ENCODE measurements around the gene ALK. TPM values are rescaled to one million over a fixed set of nuclear protein-coding genes. Genes with fewer than 3 reads are reported as not detected.

The ALK gene
- total RNA-seq, 1 experiment from 2014 or later, result not detected

DNA sequence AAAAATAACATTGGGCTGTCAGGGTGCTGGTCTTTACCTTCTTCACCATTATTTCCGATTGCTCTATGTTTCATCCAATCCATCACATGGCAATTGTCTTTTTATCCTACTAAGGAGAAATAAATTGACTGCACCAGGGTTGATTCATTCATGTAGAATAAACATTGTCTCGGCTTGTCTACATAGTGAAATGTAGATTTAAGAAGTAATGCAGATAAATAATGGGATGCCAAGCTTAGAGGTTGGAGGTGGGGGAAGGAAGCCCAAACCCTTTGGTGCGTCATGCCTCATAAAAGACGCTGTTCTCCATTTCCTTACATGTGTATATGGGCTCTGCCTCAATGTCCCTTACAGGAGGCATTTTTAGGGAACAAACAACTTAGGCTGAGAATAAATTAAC is 117.8 kb downstream of the ALK start:
- no peak overlapping the region for H2BK5ac ChIP-seq (ENCODE audit: insufficient read length, low read length)
- H3K27ac ChIP-seq (ENCODE audit: insufficient read length, low read depth, low read length), result no peak overlapping the region
- H2AFZ ChIP-seq (ENCODE audit: low read length), result no peak overlapping the region
- H3K4me2 ChIP-seq (ENCODE audit: insufficient read depth, insufficient read length, low read length), result no peak overlapping the region
- H3K79me2 ChIP-seq (ENCODE audit: insufficient read depth, low read length), result no peaks in the 10 kb centered on the region
- H3K9me3 Mint-ChIP-seq, result peaks cover 2 to 4% of the 10 kb centered on the region in 2 experiments; a peak in 2 of 5 replicates
- no peak overlapping the region for H3K18ac ChIP-seq (ENCODE audit: insufficient read length, low read depth, low read length)
- H4K91ac ChIP-seq (ENCODE audit: insufficient read length, low read depth, low read length), result no peak overlapping the region
- no peaks in the 10 kb centered on the region for H3K4me1 ChIP-seq (ENCODE audit: insufficient read depth, low read length)
- H3K79me1 ChIP-seq (ENCODE audit: insufficient read depth, low read depth, low read length, poor library complexity, severe bottlenecking), result no peaks in the 10 kb centered on the region
- no peak overlapping the region for H2BK12ac ChIP-seq (ENCODE audit: insufficient read length, low read depth, low read length)
- no peak overlapping the region for H2AK5ac ChIP-seq (ENCODE audit: insufficient read length, low read length)
- no peaks in the 10 kb centered on the region for H3K27me3 ChIP-seq (ENCODE audit: insufficient read depth, low read length)
- no peak overlapping the region for H3K4me3 Mint-ChIP-seq
- H2BK15ac ChIP-seq (ENCODE audit: low read depth, low read length), result no peak overlapping the region
- no peak overlapping the region for H4K5ac ChIP-seq (ENCODE audit: insufficient read length, low read depth, low read length)
- DNase-seq, result no peak
- H3K14ac ChIP-seq (ENCODE audit: insufficient read depth, low read length), result no peak overlapping the region
- H3K4ac ChIP-seq (ENCODE audit: low read depth, low read length), result no peak overlapping the region
- peaks cover 8% of the 10 kb centered on the region in 2 experiments for H3K4me1 Mint-ChIP-seq
- H3T11ph ChIP-seq (ENCODE audit: low read length), result no peak overlapping the region
- H2BK120ac ChIP-seq (ENCODE audit: low read depth, low read length, poor library complexity, severe bottlenecking), result no peak overlapping the region
- H3K27ac Mint-ChIP-seq, result no peak overlapping the region
- WGBS (ENCODE audit: extremely low coverage, insufficient read length, low lambda C conversion rate), result no CpG with 5 or more reads among the region's 4 CpGs
- no peak for TF ChIP-seq CTCF (conservative IDR thresholded peaks at IDR 0.05)
- H4K8ac ChIP-seq (replicated peaks; ENCODE audit: insufficient read length, low read depth, low read length), result no peak overlapping the region
- peaks cover 7% of the 10 kb centered on the region for H3K27me3 Mint-ChIP-seq (ENCODE audit: low read depth)
- no peak overlapping the region for H3K9ac ChIP-seq (ENCODE audit: extremely low read depth, insufficient read length, low read length)
- no peak overlapping the region for H3K23ac ChIP-seq (ENCODE audit: insufficient read length, low read depth, low read length)
- H3K36me3 Mint-ChIP-seq (ENCODE audit: insufficient read depth in 1 of 3, low read depth in 3 of 3), result no peaks in the 10 kb centered on the region
- H3K56ac ChIP-seq (ENCODE audit: insufficient read length, low read depth, low read length), result no peak overlapping the region
- no peak overlapping the region for H2BK20ac ChIP-seq (ENCODE audit: low read depth, low read length, poor library complexity, severe bottlenecking)
- H3K9me3 ChIP-seq (ENCODE audit: control insufficient read depth, low read depth, low read length), result no peaks in the 10 kb centered on the region
- H3K23me2 ChIP-seq (ENCODE audit: insufficient read length, low read depth, low read length, poor library complexity, severe bottlenecking), result no peaks in the 10 kb centered on the region
- H4K20me1 ChIP-seq (ENCODE audit: control insufficient read depth, insufficient read depth, insufficient read length), result no peaks in the 10 kb centered on the region
